VCaP (cell line): Measurements from ENCODE around the gene XPO6.

ENCODE experiments used
- H3K27ac ChIP-seq: fragments of 450-650 bp; 2 replicates; pipeline ENCODE4 v1.5.1; 2017
- CTCF ChIP-seq: fragments of 450-650 bp; conservative IDR thresholded peaks from 2 replicates; pipeline ENCODE4 v1.5.1; 2017; ENCODE audit warnings: mild to moderate bottlenecking, moderate library complexity

The XPO6 gene

GRCh38 chr16:28172336-28172735 is 39.4 kb downstream of the XPO6 start:
- no peak overlapping the region for H3K27ac ChIP-seq
- no peak for TF ChIP-seq CTCF

GRCh38 chr16:28171816-28172215 is 39.9 kb downstream of the XPO6 start:
- no peak for TF ChIP-seq CTCF
- H3K27ac ChIP-seq: no peak overlapping the region

- no peak for TF ChIP-seq CTCF
- H3K27ac ChIP-seq: no peak overlapping the region
These were observed 42.7 kb downstream of the XPO6 start for GRCh38 chr16:28168991-28169554.

GRCh38 chr16:28167730-28168129 is 44.0 kb downstream of the XPO6 start:
- no peak for TF ChIP-seq CTCF
- no peak overlapping the region for H3K27ac ChIP-seq

GRCh38 chr16:28167221-28167620 is 44.5 kb downstream of the XPO6 start:
- H3K27ac ChIP-seq: no peak overlapping the region
- TF ChIP-seq CTCF: no peak

GRCh38 chr16:28166394-28167208 is 45.2 kb downstream of the XPO6 start:
- H3K27ac ChIP-seq: no peak overlapping the region
- no peak for TF ChIP-seq CTCF

- no peak for TF ChIP-seq CTCF
- H3K27ac ChIP-seq: no peak overlapping the region
These were observed 46.2 kb downstream of the XPO6 start for GRCh38 chr16:28165598-28165997.
